ENCODE data around the gene SLC9A5. TPM values are rescaled to one million over a fixed set of nuclear protein-coding genes. Genes with fewer than 3 reads are reported as not detected.

SLC9A5 gene
- total and polyA plus RNA-seq, 10 of the 15 experiments (the other 5 are each of a cell fraction or from before 2014, with no cell fraction given), result 0.26 to 5.7 (median 1.5) TPM

GRCh38 chr16:67228905-67229304, 19.9 kb upstream of the SLC9A5 start:
- no peak for FAIRE-seq
- CTCF ChIA-PET, result no interaction called here
- Histone ChIP-seq H2AFZ (ENCODE audit: control insufficient read depth, low read depth, low read length) (no peak overlapping the region), H3K79me2 (ENCODE audit: control insufficient read depth, insufficient read depth, low read length) (peaks cover 18% of the 10 kb centered on the region), H3K4me1 (ENCODE audit: control insufficient read depth, insufficient read depth, low read length) (peaks cover 12% of the 10 kb centered on the region), H3K27me3 (replicated peaks in 1 of 2; ENCODE audit: control insufficient read depth in 2 of 2, insufficient read depth in 2 of 2, low read length in 1 of 2) (no peaks in the 10 kb centered on the region), H4K20me1 (ENCODE audit: control insufficient read depth, insufficient read depth) (no peaks in the 10 kb centered on the region), H3K27ac (ENCODE audit: control insufficient read depth, insufficient read depth) (no peak overlapping the region), H3K4me3 (no peak overlapping the region), H3K36me3 (ENCODE audit: control insufficient read depth in 2 of 2, insufficient read depth in 2 of 2, low read length in 1 of 2) (peaks cover 16 to 29% of the 10 kb centered on the region in 2 experiments; a peak in 3 of 4 replicates), H3K9me3 (replicated peaks; ENCODE audit: control insufficient read depth, insufficient read depth, low read length) (no peaks in the 10 kb centered on the region), H3K4me2 (ENCODE audit: control insufficient read depth, insufficient read depth) (no peak overlapping the region), H3K9ac (ENCODE audit: control insufficient read depth, insufficient read depth, low read length) (no peak overlapping the region)
- ATAC-seq, result no peak
- POLR2A ChIA-PET, result interaction anchor here (1.6 to 7.7 kb wide), 2 partner anchors 17 to 68 kb away, joined by 3 to 100 read pairs; partner anchors contain the start of genes FHOD1 and SLC9A5
- WGBS (ENCODE audit: insufficient coverage, insufficient replicate concordance, low lambda C conversion rate, missing lambda C conversion rate), result 93% methylated on average over 9 of the region's 9 CpGs
- TF ChIP-seq POLR2AphosphoS5 (IDR thresholded peaks at IDR 0.05; ENCODE audit: low read length) (0 out of 2 replicates have a peak, but pooled peaks have one; percentile 9), POLR2AphosphoS2 (IDR thresholded peaks at IDR 0.05; ENCODE audit: low read depth, low read length) (0 out of 2 replicates have a peak, but pooled peaks have one; percentile 10), NFXL1 (IDR thresholded peaks at IDR 0.05; ENCODE audit: borderline replicate concordance) (no peak)
- in situ Hi-C loops (cut with MboI), result no loop called here
- SMC1A ChIA-PET (ENCODE audit: uncharacterized antibody, unreplicated experiment), result no interaction called here
- DNase-seq (ENCODE audit: low read depth, low spot score), result no peak
- RAD21 ChIA-PET (ENCODE audit: unreplicated experiment), result no interaction called here
- no TSS peak for BruUV-seq (replicated peaks)
- intact Hi-C loops (cut with micrococcal nuclease; ENCODE audit: unreplicated experiment), result no loop called here

GRCh38 chr16:67229906-67230808, 18.6 kb upstream of the SLC9A5 start:
- ATAC-seq, result no peak
- BruUV-seq (replicated peaks), result no TSS peak
- TF ChIP-seq POLR2A (IDR thresholded peaks at IDR 0.05; ENCODE audit: low read depth, low read length) (peak; percentile 69), POLR2AphosphoS5 (IDR thresholded peaks at IDR 0.05; ENCODE audit: low read length) (0 out of 2 replicates have a peak, but pooled peaks have one; percentile 21), PML (IDR thresholded peaks at IDR 0.05; ENCODE audit: low read length) (0 out of 2 replicates have a peak, but pooled peaks have one; percentile 9), ZNF24 (IDR thresholded peaks at IDR 0.05) (no peak)
- TF ChIP-seq, protein P1, sequence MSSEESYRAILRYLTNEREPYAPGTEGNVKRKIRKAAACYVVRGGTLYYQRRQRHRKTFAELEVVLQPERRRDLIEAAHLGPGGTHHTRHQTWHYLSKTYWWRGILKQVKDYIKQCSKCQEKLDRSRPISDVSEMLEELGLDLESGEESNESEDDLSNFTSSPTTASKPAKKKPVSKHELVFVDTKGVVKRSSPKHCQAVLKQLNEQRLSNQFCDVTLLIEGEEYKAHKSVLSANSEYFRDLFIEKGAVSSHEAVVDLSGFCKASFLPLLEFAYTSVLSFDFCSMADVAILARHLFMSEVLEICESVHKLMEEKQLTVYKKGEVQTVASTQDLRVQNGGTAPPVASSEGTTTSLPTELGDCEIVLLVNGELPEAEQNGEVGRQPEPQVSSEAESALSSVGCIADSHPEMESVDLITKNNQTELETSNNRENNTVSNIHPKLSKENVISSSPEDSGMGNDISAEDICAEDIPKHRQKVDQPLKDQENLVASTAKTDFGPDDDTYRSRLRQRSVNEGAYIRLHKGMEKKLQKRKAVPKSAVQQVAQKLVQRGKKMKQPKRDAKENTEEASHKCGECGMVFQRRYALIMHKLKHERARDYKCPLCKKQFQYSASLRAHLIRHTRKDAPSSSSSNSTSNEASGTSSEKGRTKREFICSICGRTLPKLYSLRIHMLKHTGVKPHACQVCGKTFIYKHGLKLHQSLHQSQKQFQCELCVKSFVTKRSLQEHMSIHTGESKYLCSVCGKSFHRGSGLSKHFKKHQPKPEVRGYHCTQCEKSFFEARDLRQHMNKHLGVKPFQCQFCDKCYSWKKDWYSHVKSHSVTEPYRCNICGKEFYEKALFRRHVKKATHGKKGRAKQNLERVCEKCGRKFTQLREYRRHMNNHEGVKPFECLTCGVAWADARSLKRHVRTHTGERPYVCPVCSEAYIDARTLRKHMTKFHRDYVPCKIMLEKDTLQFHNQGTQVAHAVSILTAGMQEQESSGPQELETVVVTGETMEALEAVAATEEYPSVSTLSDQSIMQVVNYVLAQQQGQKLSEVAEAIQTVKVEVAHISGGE (CRISPR knock-in tag; IDR thresholded peaks at IDR 0.05), result no peak
- intact Hi-C loops (cut with micrococcal nuclease; ENCODE audit: unreplicated experiment) (no loop called here), in situ Hi-C loops (cut with MboI) (no loop called here)
- POLR2A ChIA-PET, result interaction anchor here (7.7 kb wide), 1 partner anchor 15 kb away, joined by 100 read pairs; the partner anchor contains the start of genes FHOD1 and SLC9A5
- H3K4me3 ChIP-seq, result no peak overlapping the region
- peaks cover 18% of the 10 kb centered on the region for H3K79me2 ChIP-seq (ENCODE audit: control insufficient read depth, insufficient read depth, low read length)
- H2AFZ ChIP-seq (ENCODE audit: control insufficient read depth, low read depth, low read length), result no peak overlapping the region
- H3K36me3 ChIP-seq (ENCODE audit: control insufficient read depth in 2 of 2, insufficient read depth in 2 of 2, low read length in 1 of 2), result peaks cover 16 to 31% of the 10 kb centered on the region in 2 experiments; a peak in 3 of 4 replicates
- RAD21 ChIA-PET (ENCODE audit: unreplicated experiment), result no interaction called here
- no peaks in the 10 kb centered on the region for H3K27me3 ChIP-seq (replicated peaks in 1 of 2; ENCODE audit: control insufficient read depth in 2 of 2, insufficient read depth in 2 of 2, low read length in 1 of 2)
- CTCF ChIA-PET, result interaction anchor here (1.2 to 2.0 kb wide), 2 partner anchors 17 to 75 kb away, joined by 3 to 7 read pairs; partner anchors contain the start of gene FHOD1
- H3K9me3 ChIP-seq (replicated peaks; ENCODE audit: control insufficient read depth, insufficient read depth, low read length), result no peaks in the 10 kb centered on the region
- H4K20me1 ChIP-seq (ENCODE audit: control insufficient read depth, insufficient read depth), result no peaks in the 10 kb centered on the region
- 98% methylated on average over 32 of the region's 32 CpGs for WGBS (ENCODE audit: insufficient coverage, insufficient replicate concordance, low lambda C conversion rate, missing lambda C conversion rate)
- SMC1A ChIA-PET (ENCODE audit: uncharacterized antibody, unreplicated experiment), result no interaction called here
- H3K4me2 ChIP-seq (ENCODE audit: control insufficient read depth, insufficient read depth), result no peak overlapping the region
- H3K27ac ChIP-seq (ENCODE audit: control insufficient read depth, insufficient read depth), result no peak overlapping the region
- no peak overlapping the region for H3K9ac ChIP-seq (ENCODE audit: control insufficient read depth, insufficient read depth, low read length)
- FAIRE-seq, result no peak
- DNase-seq (ENCODE audit: low read depth, low spot score), result no peak
- peaks cover 12% of the 10 kb centered on the region for H3K4me1 ChIP-seq (ENCODE audit: control insufficient read depth, insufficient read depth, low read length)
